CD4-positive, CD25-positive, alpha-beta regulatory T cell (primary cell): ENCODE data around the gene CFAP221. TPM values are rescaled to one million over a fixed set of nuclear protein-coding genes. Genes with fewer than 3 reads are reported as not detected.
A peak's percentile ranks its signal among the peaks of the same experiment; 100 is the strongest.

Experiments used
- ATAC-seq, 2 donors: fragments of 150-1000 bp; cut with Tn5 transposase; one replicate each; pipeline ENCODE4 v1.10.0; 2021; ENCODE audit warnings: low read depth in 2 of 2, moderate number of reproducible peaks in 2 of 2, moderate library complexity in 1 of 2
- DNase-seq, 3 donors: peaks; one replicate each; pipeline versions ENCODE4 v3.0.0 to v3.0.0-alpha.2; 2012 to 2022; ENCODE audit warnings: mixed read lengths in 1 of 3
- H3K27ac ChIP-seq: one replicate; pipeline ENCODE4 v1.7.0; 2013; ENCODE audit warnings: mild to moderate bottlenecking, low read length; ENCODE audit not compliant: insufficient read depth, poor library complexity, severe bottlenecking
- H3K27me3 ChIP-seq: one replicate; pipeline ENCODE4 v1.7.0; 2013; ENCODE audit warnings: low read length; ENCODE audit not compliant: control insufficient read depth, insufficient read depth
- H3K36me3 ChIP-seq: one replicate; pipeline ENCODE4 v1.7.0; 2013; ENCODE audit warnings: mild to moderate bottlenecking, low read length, moderate library complexity; ENCODE audit not compliant: control insufficient read depth, insufficient read depth
- H3K4me1 ChIP-seq: 2 replicates; pipeline ENCODE4 v1.7.0; 2013; ENCODE audit warnings: mild to moderate bottlenecking, low read length; ENCODE audit not compliant: insufficient read depth, control insufficient read depth, poor library complexity, severe bottlenecking
- H3K4me3 ChIP-seq: one replicate; pipeline ENCODE4 v1.7.0; 2013; ENCODE audit warnings: low read depth, mild to moderate bottlenecking, low read length, moderate library complexity
- H3K9me3 ChIP-seq, 2 experiments: 1 replicate in 1 of 2; 2 replicates in 1 of 2; pipeline ENCODE4 v1.7.0; 2013; ENCODE audit warnings: low read length in 2 of 2, mild to moderate bottlenecking in 1 of 2, moderate library complexity in 1 of 2; ENCODE audit not compliant: control insufficient read depth in 2 of 2
- H3K27ac Mint-ChIP-seq, 3 donors: one replicate each; pipeline ENCODE4 v1.8.0; 2020 to 2022; ENCODE audit warnings: mild to moderate bottlenecking in 3 of 3, mixed read lengths in 3 of 3, moderate library complexity in 2 of 3
- H3K27me3 Mint-ChIP-seq: one replicate; pipeline ENCODE4 v1.8.0; 2022; ENCODE audit warnings: mild to moderate bottlenecking, mixed read lengths
- H3K36me3 Mint-ChIP-seq: one replicate; pipeline ENCODE4 v1.8.0; 2020; ENCODE audit warnings: mixed read lengths
- H3K4me1 Mint-ChIP-seq, 4 donors: one replicate each; pipeline ENCODE4 v1.8.0; 2020 to 2022; ENCODE audit warnings: mixed read lengths in 4 of 4, mild to moderate bottlenecking in 1 of 4
- H3K4me3 Mint-ChIP-seq, 4 donors: one replicate each; pipeline ENCODE4 v1.8.0; 2020 to 2022; ENCODE audit warnings: mild to moderate bottlenecking in 4 of 4, mixed read lengths in 4 of 4, moderate library complexity in 3 of 4
- H3K9me3 Mint-ChIP-seq, 7 donors: one replicate each; pipeline ENCODE4 v1.8.0; 2020 to 2022; ENCODE audit warnings: mixed read lengths in 7 of 7, mild to moderate bottlenecking in 3 of 7, moderate library complexity in 2 of 7
- polyA plus RNA-seq, 4 donors: library from polyadenylated mRNA; unstranded; fragments of 300-500 nt; fragmentation: Illumina TruSeq; gene quantifications; one replicate each; pipeline ENCODE4 v1.2.3, GENCODE V29; 2021
- total RNA-seq: library from RNA; stranded (reverse); gene quantifications from one replicate; pipeline ENCODE4 v1.2.3, GENCODE V29; 2022

Gene CFAP221
- total and polyA plus RNA-seq, 5 donors from 2014 or later = not detected

DNA sequence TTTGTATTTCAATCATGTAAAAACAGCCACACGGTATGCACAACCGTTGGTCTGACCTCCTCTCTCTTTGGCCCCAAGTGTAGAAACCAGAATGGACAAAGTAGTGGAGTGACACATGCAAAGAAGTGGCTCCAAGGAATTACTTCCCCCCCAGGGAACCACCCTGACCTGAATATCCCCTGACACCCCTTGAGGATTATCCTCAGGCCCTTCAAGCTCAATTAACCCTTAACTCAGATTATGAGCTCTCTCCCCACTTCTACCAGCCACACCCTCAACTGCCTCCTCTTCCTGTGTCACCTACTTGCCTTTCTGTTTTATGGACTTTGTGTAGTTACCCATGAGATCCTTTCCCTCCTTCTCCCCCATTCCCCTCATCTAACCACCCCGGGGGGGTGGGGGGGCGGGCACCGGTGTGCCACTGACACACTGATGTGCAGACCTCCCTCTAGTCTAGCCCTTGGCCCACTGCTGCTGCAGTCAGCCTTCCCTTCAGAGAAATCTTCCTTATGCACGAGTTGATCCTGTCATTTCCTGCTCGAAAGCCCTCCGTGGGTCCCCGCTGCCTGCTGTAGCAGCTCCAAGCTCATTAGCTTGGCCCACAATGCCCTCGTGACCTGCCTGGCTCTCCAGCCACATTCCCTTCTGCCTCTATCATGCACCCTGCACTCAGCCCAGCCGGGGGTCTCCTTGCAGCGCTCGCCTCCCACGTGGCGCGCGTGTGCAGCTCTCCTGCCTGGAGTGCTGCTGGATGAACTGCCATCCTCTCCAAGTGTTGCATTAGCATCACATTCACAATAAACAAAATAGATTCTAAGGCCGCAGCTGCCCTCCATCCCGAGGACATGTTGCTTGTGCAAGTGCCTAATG lies 94.7 kb downstream of the CFAP221 start:
- Histone ChIP-seq H3K27me3 (peaks cover 2% of the 10 kb centered on the region), H3K4me1 (no peaks in the 10 kb centered on the region), H3K36me3 (no peaks in the 10 kb centered on the region), H3K27ac (no peak overlapping the region), H3K4me3 (no peak overlapping the region), H3K9me3 (no peaks in the 10 kb centered on the region)
- Mint-ChIP-seq H3K9me3 (peaks cover 0 to 4% (median 0%) of the 10 kb centered on the region in 7 donors), H3K27me3 (peaks cover 7% of the 10 kb centered on the region), H3K27ac (no peak overlapping the region), H3K36me3 (no peaks in the 10 kb centered on the region), H3K4me3 (no peak overlapping the region), H3K4me1 (peaks cover 0 to 2% (median under 1%) of the 10 kb centered on the region in 4 donors)
- no peak for DNase-seq
- ATAC-seq = no peak

DNA sequence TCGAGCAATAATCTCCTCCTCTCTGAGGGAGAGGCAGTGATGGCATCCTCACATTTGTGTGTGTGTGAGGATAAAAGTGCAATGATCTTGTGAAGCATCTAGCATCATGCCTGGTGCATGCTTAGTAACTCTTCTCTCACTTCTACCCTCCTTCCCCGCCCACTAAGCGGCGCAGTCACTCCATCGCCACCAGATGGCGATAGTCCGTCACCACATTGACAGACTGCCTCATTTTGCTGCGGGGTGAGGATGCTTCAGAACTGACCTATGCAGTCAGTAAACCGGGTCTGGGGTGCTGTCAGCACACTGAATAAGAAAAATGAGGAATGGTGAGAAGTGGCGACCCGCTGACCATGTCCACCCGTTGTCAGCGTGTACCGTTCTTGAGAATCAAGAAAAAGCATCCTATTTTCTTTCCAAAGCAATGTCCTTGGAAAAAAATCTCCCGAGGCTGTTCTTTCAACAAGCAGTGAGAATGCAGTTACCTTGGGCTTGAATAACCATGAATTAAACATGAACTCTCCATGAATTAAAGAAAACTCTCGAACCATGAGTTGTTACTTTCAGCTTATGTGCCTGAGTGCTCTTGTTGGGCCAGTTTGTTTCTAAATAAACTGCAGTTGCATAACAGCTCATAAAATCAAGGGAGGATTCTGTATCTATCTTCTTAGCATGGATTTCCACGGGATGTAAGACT lies 97.5 kb downstream of the CFAP221 start:
- Histone ChIP-seq H3K4me3 (no peak overlapping the region), H3K4me1 (no peaks in the 10 kb centered on the region), H3K9me3 (no peaks in the 10 kb centered on the region), H3K27ac (no peak overlapping the region), H3K27me3 (peaks cover 2% of the 10 kb centered on the region), H3K36me3 (no peaks in the 10 kb centered on the region)
- Mint-ChIP-seq H3K36me3 (no peaks in the 10 kb centered on the region), H3K9me3 (peaks cover 0 to 2% (median 0%) of the 10 kb centered on the region in 7 donors), H3K27ac (no peak overlapping the region), H3K4me1 (peaks cover 0 to 2% (median under 1%) of the 10 kb centered on the region in 4 donors), H3K4me3 (no peak overlapping the region), H3K27me3 (peaks cover 19% of the 10 kb centered on the region)
- ATAC-seq (peak; percentile 80 to 82), DNase-seq (peak; percentile 48 to 75 (median 64))

DNA sequence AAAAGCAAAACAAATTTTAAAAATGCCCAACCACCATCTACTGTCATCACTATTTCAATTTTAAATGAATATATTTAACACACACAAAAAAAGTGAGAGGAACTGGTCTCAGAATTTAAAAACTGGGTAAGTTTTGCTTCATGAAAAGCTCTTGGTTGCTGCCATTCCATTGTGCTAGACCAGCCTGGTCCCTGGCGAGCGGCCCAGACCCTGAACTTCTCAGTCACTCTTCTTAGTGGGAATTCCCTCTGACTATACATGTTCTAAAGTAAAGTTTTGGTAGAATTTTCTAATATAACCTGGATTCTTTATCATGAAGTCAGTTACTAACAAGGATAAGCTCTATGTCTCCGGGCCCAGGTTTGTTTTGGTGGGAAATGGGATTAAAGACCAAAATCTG lies 99.9 kb downstream of the CFAP221 start:
- H3K27ac ChIP-seq = no peak overlapping the region
- no peaks in the 10 kb centered on the region for H3K4me1 ChIP-seq
- no peaks in the 10 kb centered on the region for H3K36me3 Mint-ChIP-seq
- ATAC-seq (no peak), DNase-seq (no peak)
- no peaks in the 10 kb centered on the region for H3K9me3 ChIP-seq
- H3K27ac Mint-ChIP-seq = no peak overlapping the region
- peaks cover 27% of the 10 kb centered on the region for H3K27me3 Mint-ChIP-seq
- H3K4me3 Mint-ChIP-seq = no peak overlapping the region
- peaks cover 2% of the 10 kb centered on the region for H3K27me3 ChIP-seq
- peaks cover 0 to 2% (median 0%) of the 10 kb centered on the region in 7 donors for H3K9me3 Mint-ChIP-seq
- H3K4me1 Mint-ChIP-seq = peaks cover 0 to 2% (median under 1%) of the 10 kb centered on the region in 4 donors
- H3K4me3 ChIP-seq = no peak overlapping the region
- no peaks in the 10 kb centered on the region for H3K36me3 ChIP-seq

DNA sequence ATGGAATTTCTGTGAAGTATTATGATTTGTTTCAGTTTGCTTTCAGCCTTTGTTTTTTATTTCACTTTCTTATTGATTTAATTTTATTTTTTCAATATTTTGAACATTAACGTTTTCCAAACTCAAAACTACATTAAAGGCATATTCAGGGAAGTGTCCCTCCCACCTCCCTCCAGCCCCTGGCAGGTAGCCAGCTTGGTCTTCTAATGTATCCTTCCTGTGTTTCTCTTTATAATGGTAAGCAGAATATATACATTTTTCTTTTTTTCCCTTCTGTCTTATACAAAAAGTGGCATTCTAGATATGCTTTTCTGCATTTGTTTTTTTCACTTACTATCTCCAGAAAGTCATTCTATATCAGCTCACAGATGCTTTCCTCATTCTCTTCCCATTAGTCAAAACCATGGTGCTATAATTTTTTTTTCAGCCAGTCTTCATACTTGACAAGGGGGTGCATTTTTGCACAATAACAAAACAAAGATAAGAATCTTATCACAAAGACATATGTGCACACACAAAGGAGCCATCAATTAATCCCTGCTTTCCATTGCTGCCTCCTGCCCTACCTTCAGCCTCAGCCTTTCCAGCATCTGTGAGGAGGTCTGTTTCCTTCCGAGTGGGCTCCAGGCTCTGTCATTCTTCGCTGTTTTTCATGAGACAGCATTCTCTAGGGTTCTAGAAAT lies 101.1 kb downstream of the CFAP221 start:
- no peak overlapping the region for H3K4me3 Mint-ChIP-seq
- peaks cover 27% of the 10 kb centered on the region for H3K27me3 Mint-ChIP-seq
- H3K27ac Mint-ChIP-seq = no peak overlapping the region
- H3K27ac ChIP-seq = no peak overlapping the region
- H3K9me3 Mint-ChIP-seq = peaks cover 0 to 2% (median 0%) of the 10 kb centered on the region in 7 donors
- H3K4me1 Mint-ChIP-seq = peaks cover 0 to 2% (median under 1%) of the 10 kb centered on the region in 4 donors
- H3K4me3 ChIP-seq = no peak overlapping the region
- no peaks in the 10 kb centered on the region for H3K4me1 ChIP-seq
- H3K9me3 ChIP-seq = peaks cover 0 to 4% of the 10 kb centered on the region in 2 experiments
- H3K36me3 ChIP-seq = no peaks in the 10 kb centered on the region
- DNase-seq (no peak), ATAC-seq (no peak)
- H3K36me3 Mint-ChIP-seq = no peaks in the 10 kb centered on the region
- H3K27me3 ChIP-seq = peaks cover 2% of the 10 kb centered on the region

DNA sequence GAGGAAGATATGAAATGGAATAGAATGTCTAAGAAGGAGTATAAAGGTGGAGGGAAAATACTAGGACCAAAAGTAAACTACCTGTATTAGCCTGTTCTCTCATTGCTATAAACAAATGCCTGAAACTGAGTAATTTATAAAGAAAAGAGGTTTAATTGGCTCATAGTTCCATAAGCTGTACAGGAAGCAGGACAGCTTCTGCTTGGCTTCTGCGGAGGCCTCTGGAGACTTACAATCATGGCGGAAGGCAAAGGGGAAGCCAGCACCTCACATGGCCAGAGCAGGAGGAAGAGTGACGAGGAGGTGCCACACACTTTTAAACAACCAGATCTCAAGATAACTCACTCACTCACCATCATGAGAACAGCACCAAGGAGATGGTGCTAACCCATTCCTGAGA lies 101.9 kb downstream of the CFAP221 start:
- no peak overlapping the region for H3K4me3 Mint-ChIP-seq
- no peaks in the 10 kb centered on the region for H3K36me3 Mint-ChIP-seq
- Histone ChIP-seq H3K4me1 (no peaks in the 10 kb centered on the region), H3K4me3 (no peak overlapping the region), H3K36me3 (no peaks in the 10 kb centered on the region), H3K9me3 (peaks cover 0 to 4% of the 10 kb centered on the region in 2 experiments), H3K27ac (no peak overlapping the region), H3K27me3 (peaks cover 2% of the 10 kb centered on the region)
- H3K9me3 Mint-ChIP-seq = peaks cover 0 to 2% (median 0%) of the 10 kb centered on the region in 7 donors
- DNase-seq (no peak), ATAC-seq (no peak)
- no peak overlapping the region for H3K27ac Mint-ChIP-seq
- H3K27me3 Mint-ChIP-seq = peaks cover 27% of the 10 kb centered on the region
- peaks cover 0 to 2% (median under 1%) of the 10 kb centered on the region in 4 donors for H3K4me1 Mint-ChIP-seq

DNA sequence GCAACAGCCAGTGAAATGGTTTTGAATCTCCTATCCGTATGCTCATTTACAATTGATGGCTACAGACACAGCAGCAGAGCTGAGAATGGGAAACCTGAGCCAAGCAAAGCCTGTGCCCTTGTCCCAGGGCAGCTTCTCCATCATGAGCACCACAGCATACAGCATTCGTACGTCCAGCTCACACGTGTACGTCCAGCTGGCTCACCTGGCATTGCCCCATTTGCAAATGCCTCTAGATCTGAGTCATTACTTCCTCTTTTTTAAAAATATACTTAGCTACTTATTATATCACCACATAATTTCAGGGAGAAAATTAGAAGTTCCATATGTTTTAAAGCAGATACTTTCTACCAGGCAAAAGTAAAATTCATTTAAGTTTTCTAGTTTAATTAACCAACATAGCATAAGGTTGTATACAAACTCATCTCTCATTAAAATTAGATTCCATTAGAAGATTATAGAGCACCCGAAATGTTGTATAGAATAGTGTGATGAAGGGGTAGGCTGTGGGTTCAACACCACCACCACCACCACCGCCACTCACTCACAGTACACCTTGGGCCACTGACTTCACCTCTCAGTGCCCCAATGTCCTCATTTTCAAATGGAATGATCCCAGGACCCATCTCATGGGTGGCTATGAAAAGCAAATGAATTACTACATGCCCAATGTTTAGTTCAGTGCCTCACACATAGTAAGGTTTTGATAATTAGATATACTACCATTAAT lies 103.4 kb downstream of the CFAP221 start:
- peaks cover 0 to 4% of the 10 kb centered on the region in 2 experiments for H3K9me3 ChIP-seq
- no peak overlapping the region for H3K4me3 ChIP-seq
- no peaks in the 10 kb centered on the region for H3K4me1 ChIP-seq
- H3K27ac Mint-ChIP-seq = no peak overlapping the region
- ATAC-seq (no peak), DNase-seq (no peak)
- H3K27ac ChIP-seq = no peak overlapping the region
- no peaks in the 10 kb centered on the region for H3K36me3 Mint-ChIP-seq
- peaks cover 0 to 2% (median 0%) of the 10 kb centered on the region in 7 donors for H3K9me3 Mint-ChIP-seq
- no peaks in the 10 kb centered on the region for H3K36me3 ChIP-seq
- H3K4me1 Mint-ChIP-seq = no peaks in the 10 kb centered on the region
- H3K27me3 Mint-ChIP-seq = peaks cover 20% of the 10 kb centered on the region
- H3K4me3 Mint-ChIP-seq = no peak overlapping the region
- H3K27me3 ChIP-seq = no peaks in the 10 kb centered on the region

DNA sequence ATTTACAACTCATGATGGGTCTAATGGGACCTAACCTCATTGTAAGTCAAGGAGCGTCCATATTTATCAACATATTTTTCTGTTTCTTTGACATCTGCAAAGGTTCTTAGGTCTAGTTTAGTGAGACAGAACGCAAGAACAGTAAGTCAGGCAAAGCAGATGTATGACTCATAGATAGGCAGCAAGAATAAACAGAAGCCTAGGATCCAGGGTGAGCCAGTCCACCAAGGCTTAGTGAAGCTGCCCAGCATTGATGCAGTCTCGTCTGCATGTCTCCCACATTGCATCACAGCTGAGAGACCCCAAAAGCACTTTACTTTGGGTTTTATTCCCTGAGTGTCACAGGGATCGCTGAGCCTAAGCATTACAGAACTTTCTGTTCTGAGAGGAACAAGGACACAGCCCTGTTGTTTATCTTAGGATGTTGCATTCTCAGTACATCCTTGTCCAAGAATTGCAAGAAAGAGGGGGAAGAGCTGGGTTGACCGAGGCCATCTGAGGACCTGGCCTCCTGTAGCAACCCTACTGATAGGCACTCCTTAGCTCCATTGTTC lies 105.2 kb downstream of the CFAP221 start:
- H3K36me3 ChIP-seq = no peaks in the 10 kb centered on the region
- H3K27ac Mint-ChIP-seq = no peak overlapping the region
- no peaks in the 10 kb centered on the region for H3K36me3 Mint-ChIP-seq
- H3K9me3 ChIP-seq = peaks cover 0 to 4% of the 10 kb centered on the region in 2 experiments
- no peak overlapping the region for H3K4me3 ChIP-seq
- H3K27ac ChIP-seq = no peak overlapping the region
- DNase-seq (no peak), ATAC-seq (no peak)
- H3K27me3 ChIP-seq = no peaks in the 10 kb centered on the region
- H3K4me1 Mint-ChIP-seq = no peaks in the 10 kb centered on the region
- no peak overlapping the region for H3K4me3 Mint-ChIP-seq
- peaks cover 0 to 2% (median 0%) of the 10 kb centered on the region in 7 donors for H3K9me3 Mint-ChIP-seq
- no peaks in the 10 kb centered on the region for H3K4me1 ChIP-seq
- H3K27me3 Mint-ChIP-seq = peaks cover 20% of the 10 kb centered on the region
